K562 (cell line): ENCODE results near the gene REX1BD. TPM values are rescaled to one million over a fixed set of nuclear protein-coding genes. Genes with fewer than 3 reads are reported as not detected.

ENCODE experiments used
- EHMT2 ChIP-seq: fragments of 450-650 bp; IDR thresholded peaks from 2 replicates; pipeline ENCODE4 v1.6.1; 2018; ENCODE audit warnings: antibody characterized with exemption
- ELF4 ChIP-seq: fragments of 450-650 bp; formaldehyde crosslinking; IDR thresholded peaks from 2 replicates; pipeline ENCODE4 v1.4.0; 2022; ENCODE audit warnings: missing genetic modification characterization
- KAT8 ChIP-seq: fragments of 450-650 bp; IDR thresholded peaks from 2 replicates; pipeline ENCODE4 v1.6.1; 2016; ENCODE audit warnings: low read depth, mild to moderate bottlenecking
- MAFF ChIP-seq: IDR thresholded peaks from 2 replicates; pipeline ENCODE4 v1.6.1; 2012; ENCODE audit warnings: low read length, improper control_type of control experiment
- NR2F6 ChIP-seq: fragments of 450-650 bp; formaldehyde crosslinking; IDR thresholded peaks from 2 replicates; pipeline ENCODE4 v1.4.0; 2020; ENCODE audit warnings: mild to moderate bottlenecking
- PTTG1 ChIP-seq: fragments of 450-650 bp; IDR thresholded peaks from 2 replicates; pipeline ENCODE4 v1.6.1; 2016; ENCODE audit warnings: low read depth, mild to moderate bottlenecking, missing genetic modification characterization, missing compliant biosample characterization
- XRCC4 ChIP-seq: IDR thresholded peaks from one replicate; pipeline ENCODE4 v1.6.1; 2011; ENCODE audit not compliant: insufficient read depth, insufficient read length; ENCODE audit errors: extremely low read depth
- ZC3H8 ChIP-seq: fragments of 450-650 bp; IDR thresholded peaks from 2 replicates; pipeline ENCODE4 v1.6.1; 2017
- ZNF830 ChIP-seq: fragments of 250-450 bp; sonication (Bioruptor Pico); IDR thresholded peaks from 2 replicates; pipeline ENCODE4 v1.5.0; 2021; ENCODE audit warnings: mild to moderate bottlenecking
- ZSCAN32 ChIP-seq: fragments of 450-650 bp; formaldehyde crosslinking; IDR thresholded peaks from 2 replicates; pipeline ENCODE4 v1.4.0; 2020; ENCODE audit warnings: mild to moderate bottlenecking, moderate library complexity
- polyA plus RNA-seq, 8 experiments: library from polyadenylated mRNA; depleted of rRNA in 4 of 8; stranded (reverse) in 5 of 8; unstranded in 3 of 8; fragments of >200 nt; fragmentation: Nextera tagmentation in 2 of 8; fragmentation: Illumina TruSeq in 1 of 8; extraction: Ambion mirVana in 2 of 8; extraction: Trizol in 1 of 8; gene quantifications; 2 replicates each; pipeline versions ENCODE4 v1.2.1 to v1.2.3, GENCODE V29; 2011 to 2014; ENCODE audit warnings: inconsistent platforms in 1 of 8, missing spikeins in 1 of 8
- total RNA-seq, 7 experiments: library from RNA; depleted of rRNA in 6 of 7; stranded (reverse); fragments of >200 nt in 6 of 7; fragmentation: Illumina TruSeq in 2 of 7; extraction: Trizol in 2 of 7; gene quantifications; 2 replicates each; pipeline versions ENCODE4 v1.2.1 to v1.2.3, GENCODE V29; 2011 to 2021; ENCODE audit warnings: low replicate concordance in 1 of 7
- TF ChIP-seq, protein P1 (sequence below): fragments of 200-800 bp; sonication (Bioruptor generic); IDR thresholded peaks from 2 replicates; pipeline ENCODE4 v1.6.1; 2016; ENCODE audit warnings: missing genetic modification characterization, missing compliant biosample characterization
- TF ChIP-seq, protein P2 (sequence below): conservative IDR thresholded peaks from 2 replicates; pipeline ENCODE4 v1.6.1; 2011; ENCODE audit warnings: low read depth, mild to moderate bottlenecking, low read length; ENCODE audit not compliant: control insufficient read depth
- TF ChIP-seq, protein P3 (sequence below): fragments of 250-450 bp; sonication (Bioruptor Pico); IDR thresholded peaks from 2 replicates; pipeline ENCODE4 v1.8.0; 2022; ENCODE audit warnings: moderate library complexity, mild to moderate bottlenecking, inconsistent platforms
- TF ChIP-seq, protein P4 (sequence below), 2 experiments: fragments of 450-650 bp; conservative IDR thresholded peaks; 2 replicates each; pipeline ENCODE4 v1.6.1; 2017; ENCODE audit warnings: mild to moderate bottlenecking in 2 of 2, moderate library complexity in 2 of 2
- TF ChIP-seq, protein P5 (sequence below): fragments of 250-450 bp; sonication (Bioruptor Pico); IDR thresholded peaks from 2 replicates; pipeline ENCODE4 v1.8.0; 2022; ENCODE audit warnings: inconsistent platforms
- TF ChIP-seq, protein P6 (sequence below): sonication (generic); formaldehyde crosslinking; IDR thresholded peaks from 2 replicates; pipeline ENCODE4 v1.8.0; 2022; ENCODE audit warnings: mild to moderate bottlenecking, missing genetic modification reagents

The REX1BD gene
- total and polyA plus RNA-seq, 9 of the 15 experiments (the other 6 are each of a cell fraction or from before 2014, with no cell fraction given) = 1.9 to 136 (median 13.8) TPM

DNA sequence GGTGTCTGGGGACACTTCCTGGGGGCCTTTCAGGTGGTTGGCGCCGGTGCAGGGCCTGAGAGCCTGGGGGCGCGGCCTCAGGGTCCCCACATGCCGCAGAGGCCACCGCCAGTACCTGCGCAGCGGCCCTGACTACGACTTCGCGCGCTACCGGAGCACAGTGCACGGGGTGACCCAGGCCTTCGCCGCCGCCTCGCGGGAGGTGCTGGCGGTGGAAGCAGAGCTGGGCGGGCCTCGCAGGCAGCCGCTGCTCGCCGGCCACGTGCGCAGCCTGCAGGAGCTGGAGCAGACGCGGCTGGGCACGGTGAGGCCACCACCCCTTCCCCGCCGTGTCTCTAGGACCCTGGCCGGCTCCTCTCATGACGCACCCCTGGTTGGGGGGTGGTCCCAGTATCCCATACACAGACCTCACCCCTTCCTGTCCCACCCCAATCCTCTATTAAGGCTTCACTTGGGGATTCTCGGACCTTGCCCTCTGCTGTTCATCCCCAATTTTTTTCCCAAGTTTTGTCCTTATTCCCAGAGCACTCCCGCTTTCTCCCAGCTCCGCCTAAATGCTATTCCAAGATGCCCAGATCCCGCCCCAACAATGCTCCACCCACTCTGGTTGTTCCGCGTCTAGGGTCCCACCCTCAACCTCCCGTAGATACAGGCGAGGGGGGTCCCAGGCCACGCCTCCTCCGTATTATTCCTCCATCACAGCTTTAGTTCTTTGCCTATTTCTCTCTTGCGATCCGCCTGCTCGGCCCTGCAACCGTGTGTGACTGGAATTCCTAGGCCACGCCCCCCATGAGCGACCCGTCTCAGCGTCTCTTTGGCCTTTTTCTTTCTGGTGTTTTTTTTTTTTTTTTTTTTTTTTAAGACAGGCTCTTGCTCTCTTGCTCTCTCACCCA, 1.0 kb downstream of the REX1BD start (continued):
- TF ChIP-seq, protein P1, sequence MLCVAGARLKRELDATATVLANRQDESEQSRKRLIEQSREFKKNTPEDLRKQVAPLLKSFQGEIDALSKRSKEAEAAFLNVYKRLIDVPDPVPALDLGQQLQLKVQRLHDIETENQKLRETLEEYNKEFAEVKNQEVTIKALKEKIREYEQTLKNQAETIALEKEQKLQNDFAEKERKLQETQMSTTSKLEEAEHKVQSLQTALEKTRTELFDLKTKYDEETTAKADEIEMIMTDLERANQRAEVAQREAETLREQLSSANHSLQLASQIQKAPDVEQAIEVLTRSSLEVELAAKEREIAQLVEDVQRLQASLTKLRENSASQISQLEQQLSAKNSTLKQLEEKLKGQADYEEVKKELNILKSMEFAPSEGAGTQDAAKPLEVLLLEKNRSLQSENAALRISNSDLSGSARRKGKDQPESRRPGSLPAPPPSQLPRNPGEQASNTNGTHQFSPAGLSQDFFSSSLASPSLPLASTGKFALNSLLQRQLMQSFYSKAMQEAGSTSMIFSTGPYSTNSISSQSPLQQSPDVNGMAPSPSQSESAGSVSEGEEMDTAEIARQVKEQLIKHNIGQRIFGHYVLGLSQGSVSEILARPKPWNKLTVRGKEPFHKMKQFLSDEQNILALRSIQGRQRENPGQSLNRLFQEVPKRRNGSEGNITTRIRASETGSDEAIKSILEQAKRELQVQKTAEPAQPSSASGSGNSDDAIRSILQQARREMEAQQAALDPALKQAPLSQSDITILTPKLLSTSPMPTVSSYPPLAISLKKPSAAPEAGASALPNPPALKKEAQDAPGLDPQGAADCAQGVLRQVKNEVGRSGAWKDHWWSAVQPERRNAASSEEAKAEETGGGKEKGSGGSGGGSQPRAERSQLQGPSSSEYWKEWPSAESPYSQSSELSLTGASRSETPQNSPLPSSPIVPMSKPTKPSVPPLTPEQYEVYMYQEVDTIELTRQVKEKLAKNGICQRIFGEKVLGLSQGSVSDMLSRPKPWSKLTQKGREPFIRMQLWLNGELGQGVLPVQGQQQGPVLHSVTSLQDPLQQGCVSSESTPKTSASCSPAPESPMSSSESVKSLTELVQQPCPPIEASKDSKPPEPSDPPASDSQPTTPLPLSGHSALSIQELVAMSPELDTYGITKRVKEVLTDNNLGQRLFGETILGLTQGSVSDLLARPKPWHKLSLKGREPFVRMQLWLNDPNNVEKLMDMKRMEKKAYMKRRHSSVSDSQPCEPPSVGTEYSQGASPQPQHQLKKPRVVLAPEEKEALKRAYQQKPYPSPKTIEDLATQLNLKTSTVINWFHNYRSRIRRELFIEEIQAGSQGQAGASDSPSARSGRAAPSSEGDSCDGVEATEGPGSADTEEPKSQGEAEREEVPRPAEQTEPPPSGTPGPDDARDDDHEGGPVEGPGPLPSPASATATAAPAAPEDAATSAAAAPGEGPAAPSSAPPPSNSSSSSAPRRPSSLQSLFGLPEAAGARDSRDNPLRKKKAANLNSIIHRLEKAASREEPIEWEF (CRISPR knock-in tag) = peak; percentile 49; the same call in 1 of the 2 replicates
- TF ChIP-seq XRCC4 (no peak), ZSCAN32 (no peak), ZNF830 (no peak), MAFF (no peak), ELF4 (CRISPR knock-in tag) (no peak), NR2F6 (no peak), ZC3H8 (no peak), PTTG1 (tag) (no peak), EHMT2 (no peak), KAT8 (no peak)
- TF ChIP-seq, protein P2, sequence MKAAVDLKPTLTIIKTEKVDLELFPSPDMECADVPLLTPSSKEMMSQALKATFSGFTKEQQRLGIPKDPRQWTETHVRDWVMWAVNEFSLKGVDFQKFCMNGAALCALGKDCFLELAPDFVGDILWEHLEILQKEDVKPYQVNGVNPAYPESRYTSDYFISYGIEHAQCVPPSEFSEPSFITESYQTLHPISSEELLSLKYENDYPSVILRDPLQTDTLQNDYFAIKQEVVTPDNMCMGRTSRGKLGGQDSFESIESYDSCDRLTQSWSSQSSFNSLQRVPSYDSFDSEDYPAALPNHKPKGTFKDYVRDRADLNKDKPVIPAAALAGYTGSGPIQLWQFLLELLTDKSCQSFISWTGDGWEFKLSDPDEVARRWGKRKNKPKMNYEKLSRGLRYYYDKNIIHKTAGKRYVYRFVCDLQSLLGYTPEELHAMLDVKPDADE = peak; percentile 82
- TF ChIP-seq, protein P3, sequence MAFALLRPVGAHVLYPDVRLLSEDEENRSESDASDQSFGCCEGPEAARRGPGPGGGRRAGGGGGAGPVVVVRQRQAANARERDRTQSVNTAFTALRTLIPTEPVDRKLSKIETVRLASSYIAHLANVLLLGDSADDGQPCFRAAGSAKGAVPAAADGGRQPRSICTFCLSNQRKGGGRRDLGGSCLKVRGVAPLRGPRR (CRISPR knock-in tag) = no peak
- TF ChIP-seq, protein P4, sequence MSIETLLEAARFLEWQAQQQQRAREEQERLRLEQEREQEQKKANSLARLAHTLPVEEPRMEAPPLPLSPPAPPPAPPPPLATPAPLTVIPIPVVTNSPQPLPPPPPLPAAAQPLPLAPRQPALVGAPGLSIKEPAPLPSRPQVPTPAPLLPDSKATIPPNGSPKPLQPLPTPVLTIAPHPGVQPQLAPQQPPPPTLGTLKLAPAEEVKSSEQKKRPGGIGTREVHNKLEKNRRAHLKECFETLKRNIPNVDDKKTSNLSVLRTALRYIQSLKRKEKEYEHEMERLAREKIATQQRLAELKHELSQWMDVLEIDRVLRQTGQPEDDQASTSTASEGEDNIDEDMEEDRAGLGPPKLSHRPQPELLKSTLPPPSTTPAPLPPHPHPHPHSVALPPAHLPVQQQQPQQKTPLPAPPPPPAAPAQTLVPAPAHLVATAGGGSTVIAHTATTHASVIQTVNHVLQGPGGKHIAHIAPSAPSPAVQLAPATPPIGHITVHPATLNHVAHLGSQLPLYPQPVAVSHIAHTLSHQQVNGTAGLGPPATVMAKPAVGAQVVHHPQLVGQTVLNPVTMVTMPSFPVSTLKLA (conservative IDR thresholded peaks at IDR 0.05) = peak; percentile 95 to 97
- TF ChIP-seq, protein P5, sequence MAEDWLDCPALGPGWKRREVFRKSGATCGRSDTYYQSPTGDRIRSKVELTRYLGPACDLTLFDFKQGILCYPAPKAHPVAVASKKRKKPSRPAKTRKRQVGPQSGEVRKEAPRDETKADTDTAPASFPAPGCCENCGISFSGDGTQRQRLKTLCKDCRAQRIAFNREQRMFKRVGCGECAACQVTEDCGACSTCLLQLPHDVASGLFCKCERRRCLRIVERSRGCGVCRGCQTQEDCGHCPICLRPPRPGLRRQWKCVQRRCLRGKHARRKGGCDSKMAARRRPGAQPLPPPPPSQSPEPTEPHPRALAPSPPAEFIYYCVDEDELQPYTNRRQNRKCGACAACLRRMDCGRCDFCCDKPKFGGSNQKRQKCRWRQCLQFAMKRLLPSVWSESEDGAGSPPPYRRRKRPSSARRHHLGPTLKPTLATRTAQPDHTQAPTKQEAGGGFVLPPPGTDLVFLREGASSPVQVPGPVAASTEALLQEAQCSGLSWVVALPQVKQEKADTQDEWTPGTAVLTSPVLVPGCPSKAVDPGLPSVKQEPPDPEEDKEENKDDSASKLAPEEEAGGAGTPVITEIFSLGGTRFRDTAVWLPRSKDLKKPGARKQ = no peak
- TF ChIP-seq, protein P6, sequence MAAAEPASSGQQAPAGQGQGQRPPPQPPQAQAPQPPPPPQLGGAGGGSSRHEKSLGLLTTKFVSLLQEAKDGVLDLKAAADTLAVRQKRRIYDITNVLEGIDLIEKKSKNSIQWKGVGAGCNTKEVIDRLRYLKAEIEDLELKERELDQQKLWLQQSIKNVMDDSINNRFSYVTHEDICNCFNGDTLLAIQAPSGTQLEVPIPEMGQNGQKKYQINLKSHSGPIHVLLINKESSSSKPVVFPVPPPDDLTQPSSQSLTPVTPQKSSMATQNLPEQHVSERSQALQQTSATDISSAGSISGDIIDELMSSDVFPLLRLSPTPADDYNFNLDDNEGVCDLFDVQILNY = peak; percentile 83; the same call in 1 of the 2 replicates
